SK-N-SH treated with all-trans-retinoic acid at 6 μM for 48 hours (cell line): Measurements from ENCODE around the gene LGALS13.

Experiments
- ATAC-seq: fragments of 200-7000 bp; cut with Tn5 transposase; 3 replicates; pipeline ENCODE4 v1.9.1; 2020; ENCODE audit warnings: mild to moderate bottlenecking, moderate library complexity
- ARNTL ChIP-seq: fragments of 450-650 bp; formaldehyde crosslinking; IDR thresholded peaks from 2 replicates; pipeline ENCODE4 v1.5.0; 2020; ENCODE audit warnings: low read depth, mild to moderate bottlenecking, moderate library complexity, borderline replicate concordance
- BACH2 ChIP-seq: fragments of 250-450 bp; sonication (Bioruptor Pico); IDR thresholded peaks from 2 replicates; pipeline ENCODE4 v1.9.0; 2021; ENCODE audit warnings: mild to moderate bottlenecking, borderline replicate concordance
- CSDC2 ChIP-seq: fragments of 250-450 bp; sonication (Bioruptor Pico); IDR thresholded peaks from 2 replicates; pipeline ENCODE4 v1.5.0; 2020; ENCODE audit warnings: mild to moderate bottlenecking, moderate library complexity
- GLIS3 ChIP-seq: fragments of 250-450 bp; sonication (Bioruptor Pico); IDR thresholded peaks from 2 replicates; pipeline ENCODE4 v1.5.0; 2020; ENCODE audit warnings: mild to moderate bottlenecking, moderate library complexity
- ISL1 ChIP-seq: fragments of 250-450 bp; sonication (Bioruptor Pico); IDR thresholded peaks from 2 replicates; pipeline ENCODE4 v2.1.2; 2022; ENCODE audit warnings: mild to moderate bottlenecking, moderate library complexity
- OSR1 ChIP-seq: fragments of 250-450 bp; sonication (Bioruptor Pico); IDR thresholded peaks from 2 replicates; pipeline ENCODE4 v1.8.0; 2022; ENCODE audit warnings: moderate library complexity, mild to moderate bottlenecking, inconsistent platforms
- PPARA ChIP-seq: fragments of 250-450 bp; sonication (Bioruptor Pico); IDR thresholded peaks from 2 replicates; pipeline ENCODE4 v1.5.0; 2020; ENCODE audit warnings: mild to moderate bottlenecking, borderline replicate concordance
- RARB ChIP-seq: fragments of 250-450 bp; sonication (Bioruptor Pico); IDR thresholded peaks from 2 replicates; pipeline ENCODE4 v1.8.0; 2021; ENCODE audit warnings: mild to moderate bottlenecking, moderate library complexity
- SNAI2 ChIP-seq: fragments of 250-450 bp; sonication (Bioruptor Pico); IDR thresholded peaks from 2 replicates; pipeline ENCODE4 v1.5.0; 2020; ENCODE audit warnings: mild to moderate bottlenecking, moderate library complexity
- TCF4 ChIP-seq: fragments of 250-450 bp; sonication (Bioruptor Pico); IDR thresholded peaks from 2 replicates; pipeline ENCODE4 v1.8.0; 2021; ENCODE audit warnings: mild to moderate bottlenecking, moderate library complexity, borderline replicate concordance
- TOX ChIP-seq: fragments of 250-450 bp; sonication (Bioruptor Pico); IDR thresholded peaks from 2 replicates; pipeline ENCODE4 v1.8.0; 2021; ENCODE audit warnings: mild to moderate bottlenecking, moderate library complexity, borderline replicate concordance
- ZC3H10 ChIP-seq: fragments of 250-450 bp; sonication (Bioruptor Pico); IDR thresholded peaks from 2 replicates; pipeline ENCODE4 v1.5.1; 2021; ENCODE audit warnings: mild to moderate bottlenecking, moderate library complexity
- ZFP3 ChIP-seq: fragments of 250-450 bp; sonication (Bioruptor Pico); IDR thresholded peaks from 2 replicates; pipeline ENCODE4 v1.5.0; 2020; ENCODE audit warnings: mild to moderate bottlenecking, moderate library complexity
- ZFP30 ChIP-seq: fragments of 450-650 bp; formaldehyde crosslinking; IDR thresholded peaks from 2 replicates; pipeline ENCODE4 v1.5.0; 2022; ENCODE audit warnings: mild to moderate bottlenecking, moderate library complexity
- ZNF565 ChIP-seq: fragments of 450-650 bp; formaldehyde crosslinking; conservative IDR thresholded peaks from 2 replicates; pipeline ENCODE4 v1.5.0; 2020; ENCODE audit warnings: low read depth, mild to moderate bottlenecking, moderate library complexity
- ZNF8 ChIP-seq: fragments of 450-650 bp; formaldehyde crosslinking; IDR thresholded peaks from 2 replicates; pipeline ENCODE4 v1.5.0; 2020; ENCODE audit warnings: mild to moderate bottlenecking, moderate library complexity
- TF ChIP-seq, protein P1 (sequence below): fragments of 250-450 bp; sonication (Bioruptor Pico); IDR thresholded peaks from 2 replicates; pipeline ENCODE4 v1.8.0; 2021; ENCODE audit warnings: low read depth, mild to moderate bottlenecking, moderate library complexity, borderline replicate concordance
- TF ChIP-seq, protein P2 (sequence below): fragments of 250-450 bp; sonication (Bioruptor Pico); IDR thresholded peaks from 2 replicates; pipeline ENCODE4 v1.8.0; 2020; ENCODE audit warnings: mild to moderate bottlenecking, moderate library complexity, borderline replicate concordance
- TF ChIP-seq, protein P3 (sequence below): fragments of 250-450 bp; sonication (Bioruptor Pico); IDR thresholded peaks from 2 replicates; pipeline ENCODE4 v1.5.1; 2020; ENCODE audit warnings: low read depth, mild to moderate bottlenecking, moderate library complexity
- TF ChIP-seq, protein P4 (sequence below): fragments of 250-450 bp; sonication (Bioruptor Pico); IDR thresholded peaks from 2 replicates; pipeline ENCODE4 v1.5.1; 2021; ENCODE audit warnings: mild to moderate bottlenecking, moderate library complexity
- TF ChIP-seq, protein P5 (sequence below): fragments of 250-450 bp; sonication (Bioruptor Pico); IDR thresholded peaks from 2 replicates; pipeline ENCODE4 v1.5.0; 2020; ENCODE audit warnings: mild to moderate bottlenecking, moderate library complexity

Gene LGALS13

DNA sequence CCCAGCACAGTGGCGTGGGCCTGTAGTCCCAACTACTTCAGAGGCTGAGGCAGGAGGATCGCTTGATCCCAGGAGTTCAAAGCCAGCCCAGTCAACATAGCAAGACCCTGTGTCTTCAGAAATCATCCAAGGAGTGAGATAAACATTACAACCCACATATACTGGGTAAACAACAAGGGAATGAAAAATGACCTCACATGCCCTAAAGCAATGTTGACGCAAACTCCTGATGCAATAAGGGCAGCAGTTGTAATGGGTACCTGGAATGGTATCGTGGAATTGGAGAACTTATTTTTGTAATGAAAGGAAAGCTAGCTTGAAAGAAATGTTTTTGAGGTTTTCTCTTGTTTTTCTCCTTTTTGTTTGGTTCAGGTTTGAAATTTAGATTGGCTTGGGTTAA is 28.9 kb downstream of the LGALS13 start:
- ATAC-seq, result no peak
- TF ChIP-seq GLIS3 (CRISPR knock-in tag), result no peak
- TF ChIP-seq ZNF565 (CRISPR knock-in tag), result no peak
- no peak for TF ChIP-seq TOX (CRISPR knock-in tag)
- TF ChIP-seq TCF4, result no peak
- TF ChIP-seq, protein P1, sequence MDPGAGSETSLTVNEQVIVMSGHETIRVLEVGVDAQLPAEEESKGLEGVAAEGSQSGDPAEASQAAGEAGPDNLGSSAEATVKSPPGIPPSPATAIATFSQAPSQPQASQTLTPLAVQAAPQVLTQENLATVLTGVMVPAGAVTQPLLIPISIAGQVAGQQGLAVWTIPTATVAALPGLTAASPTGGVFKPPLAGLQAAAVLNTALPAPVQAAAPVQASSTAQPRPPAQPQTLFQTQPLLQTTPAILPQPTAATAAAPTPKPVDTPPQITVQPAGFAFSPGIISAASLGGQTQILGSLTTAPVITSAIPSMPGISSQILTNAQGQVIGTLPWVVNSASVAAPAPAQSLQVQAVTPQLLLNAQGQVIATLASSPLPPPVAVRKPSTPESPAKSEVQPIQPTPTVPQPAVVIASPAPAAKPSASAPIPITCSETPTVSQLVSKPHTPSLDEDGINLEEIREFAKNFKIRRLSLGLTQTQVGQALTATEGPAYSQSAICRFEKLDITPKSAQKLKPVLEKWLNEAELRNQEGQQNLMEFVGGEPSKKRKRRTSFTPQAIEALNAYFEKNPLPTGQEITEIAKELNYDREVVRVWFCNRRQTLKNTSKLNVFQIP, result no peak
- no peak for TF ChIP-seq BACH2 (CRISPR knock-in tag)
- TF ChIP-seq ARNTL (CRISPR knock-in tag), result no peak
- TF ChIP-seq ZNF8 (CRISPR knock-in tag), result no peak
- TF ChIP-seq ZFP30 (CRISPR knock-in tag), result no peak
- no peak for TF ChIP-seq SNAI2 (CRISPR knock-in tag)
- no peak for TF ChIP-seq ZFP3
- TF ChIP-seq, protein P2, sequence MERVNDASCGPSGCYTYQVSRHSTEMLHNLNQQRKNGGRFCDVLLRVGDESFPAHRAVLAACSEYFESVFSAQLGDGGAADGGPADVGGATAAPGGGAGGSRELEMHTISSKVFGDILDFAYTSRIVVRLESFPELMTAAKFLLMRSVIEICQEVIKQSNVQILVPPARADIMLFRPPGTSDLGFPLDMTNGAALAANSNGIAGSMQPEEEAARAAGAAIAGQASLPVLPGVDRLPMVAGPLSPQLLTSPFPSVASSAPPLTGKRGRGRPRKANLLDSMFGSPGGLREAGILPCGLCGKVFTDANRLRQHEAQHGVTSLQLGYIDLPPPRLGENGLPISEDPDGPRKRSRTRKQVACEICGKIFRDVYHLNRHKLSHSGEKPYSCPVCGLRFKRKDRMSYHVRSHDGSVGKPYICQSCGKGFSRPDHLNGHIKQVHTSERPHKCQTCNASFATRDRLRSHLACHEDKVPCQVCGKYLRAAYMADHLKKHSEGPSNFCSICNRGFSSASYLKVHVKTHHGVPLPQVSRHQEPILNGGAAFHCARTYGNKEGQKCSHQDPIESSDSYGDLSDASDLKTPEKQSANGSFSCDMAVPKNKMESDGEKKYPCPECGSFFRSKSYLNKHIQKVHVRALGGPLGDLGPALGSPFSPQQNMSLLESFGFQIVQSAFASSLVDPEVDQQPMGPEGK (CRISPR knock-in tag), result no peak
- TF ChIP-seq ISL1, result no peak
- TF ChIP-seq, protein P3, sequence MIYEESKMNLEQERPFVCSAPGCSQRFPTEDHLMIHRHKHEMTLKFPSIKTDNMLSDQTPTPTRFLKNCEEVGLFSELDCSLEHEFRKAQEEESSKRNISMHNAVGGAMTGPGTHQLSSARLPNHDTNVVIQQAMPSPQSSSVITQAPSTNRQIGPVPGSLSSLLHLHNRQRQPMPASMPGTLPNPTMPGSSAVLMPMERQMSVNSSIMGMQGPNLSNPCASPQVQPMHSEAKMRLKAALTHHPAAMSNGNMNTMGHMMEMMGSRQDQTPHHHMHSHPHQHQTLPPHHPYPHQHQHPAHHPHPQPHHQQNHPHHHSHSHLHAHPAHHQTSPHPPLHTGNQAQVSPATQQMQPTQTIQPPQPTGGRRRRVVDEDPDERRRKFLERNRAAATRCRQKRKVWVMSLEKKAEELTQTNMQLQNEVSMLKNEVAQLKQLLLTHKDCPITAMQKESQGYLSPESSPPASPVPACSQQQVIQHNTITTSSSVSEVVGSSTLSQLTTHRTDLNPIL (CRISPR knock-in tag), result no peak
- TF ChIP-seq, protein P4, sequence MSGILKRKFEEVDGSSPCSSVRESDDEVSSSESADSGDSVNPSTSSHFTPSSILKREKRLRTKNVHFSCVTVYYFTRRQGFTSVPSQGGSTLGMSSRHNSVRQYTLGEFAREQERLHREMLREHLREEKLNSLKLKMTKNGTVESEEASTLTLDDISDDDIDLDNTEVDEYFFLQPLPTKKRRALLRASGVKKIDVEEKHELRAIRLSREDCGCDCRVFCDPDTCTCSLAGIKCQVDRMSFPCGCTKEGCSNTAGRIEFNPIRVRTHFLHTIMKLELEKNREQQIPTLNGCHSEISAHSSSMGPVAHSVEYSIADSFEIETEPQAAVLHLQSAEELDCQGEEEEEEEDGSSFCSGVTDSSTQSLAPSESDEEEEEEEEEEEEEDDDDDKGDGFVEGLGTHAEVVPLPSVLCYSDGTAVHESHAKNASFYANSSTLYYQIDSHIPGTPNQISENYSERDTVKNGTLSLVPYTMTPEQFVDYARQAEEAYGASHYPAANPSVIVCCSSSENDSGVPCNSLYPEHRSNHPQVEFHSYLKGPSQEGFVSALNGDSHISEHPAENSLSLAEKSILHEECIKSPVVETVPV, result no peak
- TF ChIP-seq CSDC2 (CRISPR knock-in tag), result no peak

DNA sequence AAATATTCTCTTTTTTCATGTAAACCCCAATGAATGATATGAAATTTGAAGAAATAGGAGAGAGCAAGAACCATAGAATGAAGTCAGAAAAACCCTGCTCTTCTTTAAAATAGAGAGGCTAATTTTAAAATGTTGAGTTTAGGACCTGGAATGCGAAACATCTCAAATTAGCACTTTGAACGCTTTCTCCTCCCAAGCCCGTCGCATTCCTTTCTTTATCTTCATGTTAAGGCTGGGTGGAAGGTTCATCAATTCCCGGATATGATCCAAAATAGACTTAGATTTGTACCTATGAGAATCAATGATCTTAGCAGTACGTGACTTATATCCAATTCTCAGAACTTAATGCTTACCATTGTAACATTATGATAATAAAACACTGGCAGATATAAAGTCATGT is 29.3 kb downstream of the LGALS13 start:
- ATAC-seq, result no peak
- TF ChIP-seq, protein P5, sequence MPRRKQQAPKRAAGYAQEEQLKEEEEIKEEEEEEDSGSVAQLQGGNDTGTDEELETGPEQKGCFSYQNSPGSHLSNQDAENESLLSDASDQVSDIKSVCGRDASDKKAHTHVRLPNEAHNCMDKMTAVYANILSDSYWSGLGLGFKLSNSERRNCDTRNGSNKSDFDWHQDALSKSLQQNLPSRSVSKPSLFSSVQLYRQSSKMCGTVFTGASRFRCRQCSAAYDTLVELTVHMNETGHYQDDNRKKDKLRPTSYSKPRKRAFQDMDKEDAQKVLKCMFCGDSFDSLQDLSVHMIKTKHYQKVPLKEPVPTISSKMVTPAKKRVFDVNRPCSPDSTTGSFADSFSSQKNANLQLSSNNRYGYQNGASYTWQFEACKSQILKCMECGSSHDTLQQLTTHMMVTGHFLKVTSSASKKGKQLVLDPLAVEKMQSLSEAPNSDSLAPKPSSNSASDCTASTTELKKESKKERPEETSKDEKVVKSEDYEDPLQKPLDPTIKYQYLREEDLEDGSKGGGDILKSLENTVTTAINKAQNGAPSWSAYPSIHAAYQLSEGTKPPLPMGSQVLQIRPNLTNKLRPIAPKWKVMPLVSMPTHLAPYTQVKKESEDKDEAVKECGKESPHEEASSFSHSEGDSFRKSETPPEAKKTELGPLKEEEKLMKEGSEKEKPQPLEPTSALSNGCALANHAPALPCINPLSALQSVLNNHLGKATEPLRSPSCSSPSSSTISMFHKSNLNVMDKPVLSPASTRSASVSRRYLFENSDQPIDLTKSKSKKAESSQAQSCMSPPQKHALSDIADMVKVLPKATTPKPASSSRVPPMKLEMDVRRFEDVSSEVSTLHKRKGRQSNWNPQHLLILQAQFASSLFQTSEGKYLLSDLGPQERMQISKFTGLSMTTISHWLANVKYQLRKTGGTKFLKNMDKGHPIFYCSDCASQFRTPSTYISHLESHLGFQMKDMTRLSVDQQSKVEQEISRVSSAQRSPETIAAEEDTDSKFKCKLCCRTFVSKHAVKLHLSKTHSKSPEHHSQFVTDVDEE (CRISPR knock-in tag), result no peak
- TF ChIP-seq ZFP30 (CRISPR knock-in tag) (no peak), TCF4 (no peak), GLIS3 (CRISPR knock-in tag) (no peak), PPARA (CRISPR knock-in tag) (no peak)

DNA sequence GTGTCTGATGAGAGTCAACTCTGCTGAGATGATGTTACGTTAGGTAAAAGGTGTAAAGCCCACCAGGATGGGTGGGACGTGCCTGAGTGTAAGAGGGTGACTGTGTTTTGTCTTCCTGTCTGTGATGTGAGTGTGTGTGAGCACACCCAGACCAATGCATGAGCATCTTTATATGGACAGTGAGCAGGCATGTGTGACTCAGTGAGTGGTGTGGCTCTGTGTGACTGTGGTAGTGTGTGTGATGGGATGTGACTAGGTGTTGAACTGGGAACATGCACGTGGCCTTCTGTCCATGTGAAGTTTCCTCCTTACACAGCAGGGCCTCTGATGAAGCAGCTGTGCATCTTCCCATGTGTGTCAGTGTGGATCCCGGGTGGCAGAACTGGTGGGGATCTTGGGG is 35.6 kb downstream of the LGALS13 start:
- TF ChIP-seq, protein P4, result no peak
- TF ChIP-seq ARNTL (CRISPR knock-in tag) (no peak), ISL1 (no peak), ZNF565 (CRISPR knock-in tag) (no peak), SNAI2 (CRISPR knock-in tag) (no peak), ZC3H10 (no peak), ZFP30 (CRISPR knock-in tag) (no peak), RARB (CRISPR knock-in tag) (no peak), TCF4 (no peak), ZNF8 (CRISPR knock-in tag) (no peak), CSDC2 (CRISPR knock-in tag) (no peak), OSR1 (CRISPR knock-in tag) (no peak), BACH2 (CRISPR knock-in tag) (no peak)
- ATAC-seq, result no peak
